ENCODE results near the gene GMPR2. TPM values are rescaled to one million over a fixed set of nuclear protein-coding genes. Genes with fewer than 3 reads are reported as not detected.

GMPR2 gene
- total and polyA plus RNA-seq, 2 experiments from 2014 or later = 60.6 to 70.6 TPM

- H3K4me3 Mint-ChIP-seq = peak overlapping the region; percentile 96
- no peaks in the 10 kb centered on the region; the same call in 2 of the 3 replicates for H3K9me3 Mint-ChIP-seq
- H3K27ac Mint-ChIP-seq = no peak overlapping the region; the same call in 1 of the 2 replicates
- TF ChIP-seq POLR2AphosphoS5 (IDR thresholded peaks at IDR 0.05; ENCODE audit: low read depth) (no peak), ZNF462 (CRISPR knock-in tag; IDR thresholded peaks at IDR 0.05) (no peak), EZH2phosphoT487 (IDR thresholded peaks at IDR 0.05; ENCODE audit: unreplicated experiment) (no peak), CTCF (conservative IDR thresholded peaks at IDR 0.05; ENCODE audit: low read depth in 2 of 2) (no peak), CREB1 (CRISPR knock-in tag; IDR thresholded peaks at IDR 0.05; ENCODE audit: low read depth) (no peak), ZNF331 (CRISPR knock-in tag; IDR thresholded peaks at IDR 0.05; ENCODE audit: low read depth) (no peak)
- 0 out of 2 replicates have a peak overlapping the region, but pooled peaks have one; percentile 55 for H3K27ac ChIP-seq (ENCODE audit: low read depth)
- no peak for ATAC-seq
- peaks cover 12% of the 10 kb centered on the region for H3K4me1 ChIP-seq (ENCODE audit: insufficient read depth)
- H3K27me3 Mint-ChIP-seq (ENCODE audit: insufficient read depth, low read depth, poor library complexity) = peaks cover 16% of the 10 kb centered on the region
- peak overlapping the region; percentile 74 for H3K4me2 ChIP-seq
- no peak overlapping the region for H2AFZ ChIP-seq
- no peaks in the 10 kb centered on the region; the same call in 1 of the 2 replicates for H3K36me3 ChIP-seq (ENCODE audit: insufficient read depth)
- no peak for DNase-seq (ENCODE audit: low spot score)
- H3K9me2 ChIP-seq (ENCODE audit: insufficient read depth) = no peaks in the 10 kb centered on the region
- H3K36me3 Mint-ChIP-seq (ENCODE audit: low read depth) = peaks cover 66% of the 10 kb centered on the region
- H4K20me1 ChIP-seq (replicated peaks; ENCODE audit: insufficient read depth) = peaks cover 6% of the 10 kb centered on the region
- H3K4me3 ChIP-seq = no peak overlapping the region; the same call in 1 of the 2 replicates
- peaks cover 13% of the 10 kb centered on the region; the same call in 1 of the 2 replicates for H3K79me2 ChIP-seq (replicated peaks; ENCODE audit: insufficient read depth)
- H3K27me3 ChIP-seq (ENCODE audit: insufficient read depth) = no peaks in the 10 kb centered on the region
- peaks cover 21% of the 10 kb centered on the region for H3K4me1 Mint-ChIP-seq
- H3F3A ChIP-seq (replicated peaks; ENCODE audit: low read depth) = peaks cover 6% of the 10 kb centered on the region
These were observed 43.3 kb upstream of the GMPR2 start for GRCh38 chr14:24189460-24189859.
